ENCODE measurements around the gene PPARG. TPM values are rescaled to one million over a fixed set of nuclear protein-coding genes. Genes with fewer than 3 reads are reported as not detected.

PPARG gene
- total and polyA plus RNA-seq, 2 of the 13 experiments (the other 11 are each of a cell fraction or from before 2014, with no cell fraction given), result 13.9 to 58.3 TPM

- TF ChIP-seq, protein P1, sequence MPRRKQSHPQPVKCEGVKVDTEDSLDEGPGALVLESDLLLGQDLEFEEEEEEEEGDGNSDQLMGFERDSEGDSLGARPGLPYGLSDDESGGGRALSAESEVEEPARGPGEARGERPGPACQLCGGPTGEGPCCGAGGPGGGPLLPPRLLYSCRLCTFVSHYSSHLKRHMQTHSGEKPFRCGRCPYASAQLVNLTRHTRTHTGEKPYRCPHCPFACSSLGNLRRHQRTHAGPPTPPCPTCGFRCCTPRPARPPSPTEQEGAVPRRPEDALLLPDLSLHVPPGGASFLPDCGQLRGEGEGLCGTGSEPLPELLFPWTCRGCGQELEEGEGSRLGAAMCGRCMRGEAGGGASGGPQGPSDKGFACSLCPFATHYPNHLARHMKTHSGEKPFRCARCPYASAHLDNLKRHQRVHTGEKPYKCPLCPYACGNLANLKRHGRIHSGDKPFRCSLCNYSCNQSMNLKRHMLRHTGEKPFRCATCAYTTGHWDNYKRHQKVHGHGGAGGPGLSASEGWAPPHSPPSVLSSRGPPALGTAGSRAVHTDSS (CRISPR knock-in tag; conservative IDR thresholded peaks at IDR 0.05), result no peak
- TF ChIP-seq, protein P2, sequence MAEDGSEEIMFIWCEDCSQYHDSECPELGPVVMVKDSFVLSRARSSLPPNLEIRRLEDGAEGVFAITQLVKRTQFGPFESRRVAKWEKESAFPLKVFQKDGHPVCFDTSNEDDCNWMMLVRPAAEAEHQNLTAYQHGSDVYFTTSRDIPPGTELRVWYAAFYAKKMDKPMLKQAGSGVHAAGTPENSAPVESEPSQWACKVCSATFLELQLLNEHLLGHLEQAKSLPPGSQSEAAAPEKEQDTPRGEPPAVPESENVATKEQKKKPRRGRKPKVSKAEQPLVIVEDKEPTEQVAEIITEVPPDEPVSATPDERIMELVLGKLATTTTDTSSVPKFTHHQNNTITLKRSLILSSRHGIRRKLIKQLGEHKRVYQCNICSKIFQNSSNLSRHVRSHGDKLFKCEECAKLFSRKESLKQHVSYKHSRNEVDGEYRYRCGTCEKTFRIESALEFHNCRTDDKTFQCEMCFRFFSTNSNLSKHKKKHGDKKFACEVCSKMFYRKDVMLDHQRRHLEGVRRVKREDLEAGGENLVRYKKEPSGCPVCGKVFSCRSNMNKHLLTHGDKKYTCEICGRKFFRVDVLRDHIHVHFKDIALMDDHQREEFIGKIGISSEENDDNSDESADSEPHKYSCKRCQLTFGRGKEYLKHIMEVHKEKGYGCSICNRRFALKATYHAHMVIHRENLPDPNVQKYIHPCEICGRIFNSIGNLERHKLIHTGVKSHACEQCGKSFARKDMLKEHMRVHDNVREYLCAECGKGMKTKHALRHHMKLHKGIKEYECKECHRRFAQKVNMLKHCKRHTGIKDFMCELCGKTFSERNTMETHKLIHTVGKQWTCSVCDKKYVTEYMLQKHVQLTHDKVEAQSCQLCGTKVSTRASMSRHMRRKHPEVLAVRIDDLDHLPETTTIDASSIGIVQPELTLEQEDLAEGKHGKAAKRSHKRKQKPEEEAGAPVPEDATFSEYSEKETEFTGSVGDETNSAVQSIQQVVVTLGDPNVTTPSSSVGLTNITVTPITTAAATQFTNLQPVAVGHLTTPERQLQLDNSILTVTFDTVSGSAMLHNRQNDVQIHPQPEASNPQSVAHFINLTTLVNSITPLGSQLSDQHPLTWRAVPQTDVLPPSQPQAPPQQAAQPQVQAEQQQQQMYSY (CRISPR knock-in tag; IDR thresholded peaks at IDR 0.05), result peak; percentile 28; the same call in 1 of the 2 replicates
- TF ChIP-seq GTF3A (CRISPR knock-in tag; conservative IDR thresholded peaks at IDR 0.05), result no peak
- TF ChIP-seq ZNF772 (CRISPR knock-in tag; IDR thresholded peaks at IDR 0.05), result no peak
- TF ChIP-seq ZNF253 (CRISPR knock-in tag; IDR thresholded peaks at IDR 0.05; ENCODE audit: borderline replicate concordance), result no peak
- TF ChIP-seq NR3C1 (CRISPR knock-in tag; IDR thresholded peaks at IDR 0.05), result no peak
- peak; percentile 85 for TF ChIP-seq ZGPAT (CRISPR knock-in tag; IDR thresholded peaks at IDR 0.05)
- no peak for TF ChIP-seq KDM5B (CRISPR knock-in tag; IDR thresholded peaks at IDR 0.05; ENCODE audit: borderline replicate concordance)
- no peak for TF ChIP-seq CENPT (CRISPR knock-in tag; IDR thresholded peaks at IDR 0.05; ENCODE audit: low read depth)
- TF ChIP-seq ZNF414 (CRISPR knock-in tag; IDR thresholded peaks at IDR 0.05), result peak; percentile 62; the same call in 1 of the 2 replicates
- TF ChIP-seq POLR2AphosphoS2 (IDR thresholded peaks at IDR 0.05; ENCODE audit: low read depth, low read length), result no peak
- peak; percentile 34; the same call in 1 of the 2 replicates for TF ChIP-seq ZSCAN29 (CRISPR knock-in tag; conservative IDR thresholded peaks at IDR 0.05)
- TF ChIP-seq AHR (CRISPR knock-in tag; IDR thresholded peaks at IDR 0.05), result no peak
- TF ChIP-seq LCORL (IDR thresholded peaks at IDR 0.05), result no peak
- TF ChIP-seq LCORL (CRISPR knock-in tag; IDR thresholded peaks at IDR 0.05), result peak; percentile 86; the same call in 1 of the 2 replicates
- no peak for TF ChIP-seq ZNF124 (CRISPR knock-in tag; IDR thresholded peaks at IDR 0.05)
- TF ChIP-seq SOX13 (IDR thresholded peaks at IDR 0.05), result no peak
- peak in 1 of 2 experiments; percentile 56; a peak in 2 of 4 replicates for TF ChIP-seq SOX13 (CRISPR knock-in tag; conservative IDR thresholded peaks at IDR 0.05 in 1 of 2, IDR thresholded peaks at IDR 0.05 in 1 of 2)
- TF ChIP-seq SOX6 (IDR thresholded peaks at IDR 0.05), result no peak
- TF ChIP-seq SOX6 (CRISPR knock-in tag; IDR thresholded peaks at IDR 0.05), result peak; percentile 77
- 0 out of 2 replicates have a peak, but pooled peaks have one; percentile 11 for TF ChIP-seq ZSCAN20 (CRISPR knock-in tag; IDR thresholded peaks at IDR 0.05; ENCODE audit: borderline replicate concordance)
- peak; percentile 70; the same call in 1 of the 2 replicates for TF ChIP-seq BRD4 (CRISPR knock-in tag; IDR thresholded peaks at IDR 0.05)
- TF ChIP-seq ARNT2 (CRISPR knock-in tag; IDR thresholded peaks at IDR 0.05; ENCODE audit: low read depth), result peak; percentile 73; the same call in 1 of the 2 replicates
- TF ChIP-seq NFRKB (IDR thresholded peaks at IDR 0.05), result no peak
Measured at GRCh38 chr3:12444582-12445471, 156.0 kb downstream of the PPARG start (continued).

Data from HepG2 (cell line).